ENCODE measurements around the gene GABRA4. TPM values are rescaled to one million over a fixed set of nuclear protein-coding genes. Genes with fewer than 3 reads are reported as not detected.

GABRA4 gene
- polyA plus RNA-seq, 3 donors = not detected

DNA sequence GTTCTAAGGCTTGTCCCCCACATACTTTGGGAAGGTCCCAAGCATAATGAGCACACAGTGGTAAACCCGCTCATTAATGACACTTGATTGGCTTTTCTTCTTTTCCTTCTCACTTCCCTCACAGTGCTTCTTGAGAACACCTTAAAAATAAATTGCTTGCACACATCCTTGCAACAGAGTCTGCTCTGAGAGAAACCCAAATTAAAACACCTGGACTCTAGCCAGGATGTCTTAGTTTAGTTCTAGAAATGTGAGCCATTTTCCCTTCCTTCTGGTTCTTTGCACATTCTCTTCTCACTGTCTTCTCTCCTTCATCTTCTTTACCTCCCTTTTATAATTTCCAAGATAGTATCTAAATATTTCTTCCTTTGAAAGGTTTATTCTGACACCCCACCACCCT, 49.0 kb downstream of the GABRA4 start:
- Histone ChIP-seq H3K9ac (ENCODE audit: insufficient read depth, low read length, poor library complexity, severe bottlenecking) (no peak overlapping the region), H4K20me1 (ENCODE audit: insufficient read depth, low read length) (no peaks in the 10 kb centered on the region), H3K36me3 (replicated peaks in 1 of 2; ENCODE audit: control insufficient read depth in 1 of 2, insufficient read depth in 2 of 2, low read length in 2 of 2) (no peaks in the 10 kb centered on the region), H3K4me1 (ENCODE audit: control insufficient read depth in 1 of 2, insufficient read depth in 2 of 2, low read length in 2 of 2) (no peaks in the 10 kb centered on the region), H3K4me2 (replicated peaks; ENCODE audit: extremely low read depth, low read length, poor library complexity, severe bottlenecking) (no peak overlapping the region), H3K27me3 (ENCODE audit: control insufficient read depth in 2 of 2, insufficient read depth in 2 of 2, low read length in 2 of 2) (peaks cover 0 to 2% of the 10 kb centered on the region in 2 donors), H3K4me3 (replicated peaks in 1 of 3; ENCODE audit: low read depth in 2 of 3, low read length in 3 of 3) (no peak overlapping the region), H3K27ac (ENCODE audit: low read depth in 1 of 2, low read length in 2 of 2) (no peak overlapping the region), H3K9me3 (replicated peaks in 1 of 2; ENCODE audit: control insufficient read depth in 1 of 2, insufficient read depth in 1 of 2, low read length in 2 of 2) (no peaks in the 10 kb centered on the region), H3K79me2 (ENCODE audit: insufficient read depth, low read length) (no peaks in the 10 kb centered on the region), H2AFZ (ENCODE audit: insufficient read depth, low read depth, low read length, poor library complexity, severe bottlenecking) (no peak overlapping the region)
- Mint-ChIP-seq H3K36me3 (no peaks in the 10 kb centered on the region), H3K4me1 (no peaks in the 10 kb centered on the region), H3K4me3 (no peak overlapping the region), H3K9me3 (no peaks in the 10 kb centered on the region), H3K27ac (no peak overlapping the region), H3K27me3 (ENCODE audit: low read depth in 3 of 3) (peaks cover 0 to 10% (median 3%) of the 10 kb centered on the region in 3 donors)
- intact Hi-C loops (cut with micrococcal nuclease) = no loop called here
- TF ChIP-seq CTCF (IDR thresholded peaks at IDR 0.05) = no peak
- no peak for DNase-seq
- WGBS (ENCODE audit: insufficient coverage) = 100% methylated on average over 1 of the region's 1 CpG

GRCh38 chr4:46937493-46937892, 55.9 kb downstream of the GABRA4 start:
- Histone ChIP-seq H3K27me3 (ENCODE audit: control insufficient read depth in 2 of 2, insufficient read depth in 2 of 2, low read length in 2 of 2) (peaks cover 0 to 7% of the 10 kb centered on the region in 2 donors), H3K9ac (ENCODE audit: insufficient read depth, low read length, poor library complexity, severe bottlenecking) (no peak overlapping the region), H3K4me3 (replicated peaks in 1 of 3; ENCODE audit: low read depth in 2 of 3, low read length in 3 of 3) (no peak overlapping the region), H3K79me2 (ENCODE audit: insufficient read depth, low read length) (no peaks in the 10 kb centered on the region), H3K36me3 (replicated peaks in 1 of 2; ENCODE audit: control insufficient read depth in 1 of 2, insufficient read depth in 2 of 2, low read length in 2 of 2) (no peaks in the 10 kb centered on the region), H3K4me2 (replicated peaks; ENCODE audit: extremely low read depth, low read length, poor library complexity, severe bottlenecking) (no peak overlapping the region), H4K20me1 (ENCODE audit: insufficient read depth, low read length) (no peaks in the 10 kb centered on the region), H3K9me3 (replicated peaks in 1 of 2; ENCODE audit: control insufficient read depth in 1 of 2, insufficient read depth in 1 of 2, low read length in 2 of 2) (no peaks in the 10 kb centered on the region), H2AFZ (ENCODE audit: insufficient read depth, low read depth, low read length, poor library complexity, severe bottlenecking) (no peak overlapping the region), H3K4me1 (ENCODE audit: control insufficient read depth in 1 of 2, insufficient read depth in 2 of 2, low read length in 2 of 2) (no peaks in the 10 kb centered on the region), H3K27ac (ENCODE audit: low read depth in 1 of 2, low read length in 2 of 2) (no peak overlapping the region)
- no peaks in the 10 kb centered on the region for H3K36me3 Mint-ChIP-seq
- no peaks in the 10 kb centered on the region for H3K9me3 Mint-ChIP-seq
- H3K4me3 Mint-ChIP-seq = no peak overlapping the region
- TF ChIP-seq CTCF (IDR thresholded peaks at IDR 0.05) = peak; percentile 33
- peaks cover 3 to 9% (median 4%) of the 10 kb centered on the region in 3 donors for H3K27me3 Mint-ChIP-seq (ENCODE audit: low read depth in 3 of 3)
- 60% methylated on average over 1 of the region's 1 CpG for WGBS (ENCODE audit: insufficient coverage)
- H3K27ac Mint-ChIP-seq = no peak overlapping the region
- DNase-seq = no peak
- intact Hi-C loops (cut with micrococcal nuclease) = loop anchor here in 1 of 2 donors (10.0 kb wide), 1 partner anchor 447 kb away; no protein-coding TSS in a partner anchor
- no peaks in the 10 kb centered on the region for H3K4me1 Mint-ChIP-seq
